ENCODE measurements around the gene EGR1. TPM values are rescaled to one million over a fixed set of nuclear protein-coding genes. Genes with fewer than 3 reads are reported as not detected.

The EGR1 gene
- total RNA-seq, 2 donors from 2014 or later, result 9.9 to 14.2 TPM

GRCh38 chr5:138444078-138444773 lies 21.1 kb upstream of the EGR1 start:
- WGBS, 2 experiments (ENCODE audit: insufficient coverage in 1 of 2, insufficient read length in 1 of 2), result 95% methylated on average over 4 to 13 of the region's 13 CpGs
- no peak for TF ChIP-seq CTCF (conservative IDR thresholded peaks at IDR 0.05)

GRCh38 chr5:138444774-138445546 lies 20.3 kb upstream of the EGR1 start:
- Histone ChIP-seq H3K4me1 (ENCODE audit: control insufficient read depth, insufficient read depth, low read length) (peaks cover under 1% of the 10 kb centered on the region), H3K27ac (ENCODE audit: low read depth, low read length) (no peak overlapping the region), H3K4me3 (ENCODE audit: low read length) (no peak overlapping the region), H3K9ac (ENCODE audit: extremely low read depth, low read length, poor library complexity, severe bottlenecking) (no peak overlapping the region), H3K9me3 (ENCODE audit: control insufficient read depth, low read length) (no peaks in the 10 kb centered on the region), H3K27me3 (ENCODE audit: control insufficient read depth, insufficient read depth, low read length, poor library complexity, severe bottlenecking) (no peaks in the 10 kb centered on the region), H3K36me3 (ENCODE audit: control insufficient read depth, insufficient read depth, low read length) (no peaks in the 10 kb centered on the region)
- no peak overlapping the region for H3K4me3 Mint-ChIP-seq
- TF ChIP-seq CTCF (conservative IDR thresholded peaks at IDR 0.05), result no peak
- DNase-seq, result no peak
- H3K27me3 Mint-ChIP-seq (ENCODE audit: insufficient read depth), result peaks cover 13% of the 10 kb centered on the region
- no peak overlapping the region for H3K27ac Mint-ChIP-seq
- 93 to 94% methylated on average over 6 to 22 of the region's 22 CpGs for WGBS, 2 experiments (ENCODE audit: insufficient coverage in 1 of 2, insufficient read length in 1 of 2)
- H3K4me1 Mint-ChIP-seq, result peaks cover 13% of the 10 kb centered on the region
- no peaks in the 10 kb centered on the region for H3K36me3 Mint-ChIP-seq (ENCODE audit: low read depth)
- no peaks in the 10 kb centered on the region for H3K9me3 Mint-ChIP-seq

More at GRCh38 chr5:138444078-138444773, 21.1 kb upstream of the EGR1 start:
- Mint-ChIP-seq H3K36me3 (ENCODE audit: low read depth) (no peaks in the 10 kb centered on the region), H3K9me3 (no peaks in the 10 kb centered on the region), H3K4me1 (peaks cover 17% of the 10 kb centered on the region), H3K4me3 (no peak overlapping the region), H3K27ac (no peak overlapping the region), H3K27me3 (ENCODE audit: insufficient read depth) (peaks cover 14% of the 10 kb centered on the region)
- Histone ChIP-seq H3K9ac (ENCODE audit: extremely low read depth, low read length, poor library complexity, severe bottlenecking) (no peak overlapping the region), H3K4me1 (ENCODE audit: control insufficient read depth, insufficient read depth, low read length) (peaks cover 6% of the 10 kb centered on the region), H3K36me3 (ENCODE audit: control insufficient read depth, insufficient read depth, low read length) (no peaks in the 10 kb centered on the region), H3K4me3 (ENCODE audit: low read length) (no peak overlapping the region), H3K9me3 (ENCODE audit: control insufficient read depth, low read length) (no peaks in the 10 kb centered on the region), H3K27ac (ENCODE audit: low read depth, low read length) (no peak overlapping the region), H3K27me3 (ENCODE audit: control insufficient read depth, insufficient read depth, low read length, poor library complexity, severe bottlenecking) (peaks cover 5% of the 10 kb centered on the region)
- DNase-seq, result no peak

GRCh38 chr5:138445547-138446271 lies 19.6 kb upstream of the EGR1 start:
- peaks cover 10% of the 10 kb centered on the region for H3K4me1 Mint-ChIP-seq
- Histone ChIP-seq H3K4me3 (ENCODE audit: low read length) (no peak overlapping the region), H3K9me3 (ENCODE audit: control insufficient read depth, low read length) (no peaks in the 10 kb centered on the region), H3K36me3 (ENCODE audit: control insufficient read depth, insufficient read depth, low read length) (no peaks in the 10 kb centered on the region), H3K27ac (ENCODE audit: low read depth, low read length) (no peak overlapping the region), H3K9ac (ENCODE audit: extremely low read depth, low read length, poor library complexity, severe bottlenecking) (no peak overlapping the region), H3K4me1 (ENCODE audit: control insufficient read depth, insufficient read depth, low read length) (no peaks in the 10 kb centered on the region), H3K27me3 (ENCODE audit: control insufficient read depth, insufficient read depth, low read length, poor library complexity, severe bottlenecking) (no peaks in the 10 kb centered on the region)
- no peak overlapping the region for H3K4me3 Mint-ChIP-seq
- H3K27ac Mint-ChIP-seq, result no peak overlapping the region
- peak; percentile 43 for DNase-seq
- 90 to 96% methylated on average over 4 to 18 of the region's 18 CpGs for WGBS, 2 experiments (ENCODE audit: insufficient coverage in 1 of 2, insufficient read length in 1 of 2)
- peaks cover 11% of the 10 kb centered on the region for H3K27me3 Mint-ChIP-seq (ENCODE audit: insufficient read depth)
- no peaks in the 10 kb centered on the region for H3K9me3 Mint-ChIP-seq
- TF ChIP-seq CTCF (conservative IDR thresholded peaks at IDR 0.05), result no peak
- no peaks in the 10 kb centered on the region for H3K36me3 Mint-ChIP-seq (ENCODE audit: low read depth)
